Neural crest cell (in vitro differentiated cells): ENCODE measurements around the gene CADM1. TPM values are rescaled to one million over a fixed set of nuclear protein-coding genes. Genes with fewer than 3 reads are reported as not detected.

Experiments used
- DNase-seq: peaks from one replicate; pipeline ENCODE4 v3.0.0; 2021; ENCODE audit warnings: low read depth, mixed read lengths, low spot score
- H3K27ac Mint-ChIP-seq: one replicate; pipeline ENCODE4 v1.8.0; 2021; ENCODE audit warnings: mild to moderate bottlenecking, mixed read lengths; ENCODE audit not compliant: unreplicated experiment
- H3K27me3 Mint-ChIP-seq: 2 replicates; pipeline ENCODE4 v1.8.0; 2021; ENCODE audit warnings: low read depth, mild to moderate bottlenecking, mixed read lengths
- H3K36me3 Mint-ChIP-seq: 2 replicates; pipeline ENCODE4 v1.8.0; 2021; ENCODE audit warnings: low read depth, mild to moderate bottlenecking, mixed read lengths
- H3K4me1 Mint-ChIP-seq: 2 replicates; pipeline ENCODE4 v1.8.0; 2021; ENCODE audit warnings: mixed read lengths
- H3K4me3 Mint-ChIP-seq: one replicate; pipeline ENCODE4 v1.8.0; 2021; ENCODE audit warnings: mild to moderate bottlenecking, mixed read lengths
- H3K9me3 Mint-ChIP-seq: 2 replicates; pipeline ENCODE4 v1.8.0; 2021; ENCODE audit warnings: mixed read lengths
- total RNA-seq: library from RNA; stranded (reverse); gene quantifications from 2 replicates; pipeline ENCODE4 v1.2.1, GENCODE V29; 2021
- TF ChIP-seq, protein P1 (sequence below): fragments of 200-600 bp; sonication (generic); conservative IDR thresholded peaks from 2 replicates; pipeline ENCODE4 v1.5.0; 2021; ENCODE audit warnings: antibody characterized with exemption, mild to moderate bottlenecking

Gene CADM1
- total RNA-seq, 1 donor from 2014 or later, result 112 TPM

DNA sequence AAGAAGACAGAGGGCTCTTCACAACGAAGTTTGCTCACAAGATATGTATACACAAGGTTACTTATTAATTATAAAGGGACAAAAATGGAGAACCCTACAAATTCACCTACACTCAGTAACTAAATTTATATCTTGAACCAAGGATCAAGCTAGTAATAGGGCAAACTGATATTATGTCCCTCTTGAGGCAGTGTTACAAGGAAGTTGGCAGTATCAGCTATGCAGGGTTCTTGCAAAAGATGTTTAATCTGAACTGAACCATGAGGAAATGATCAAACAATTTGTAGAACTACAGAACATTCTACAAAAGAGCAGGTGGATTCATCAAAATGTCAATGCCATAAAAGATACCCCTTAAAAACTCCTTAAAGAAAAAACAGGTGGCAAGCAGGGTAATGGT, 10.7 kb downstream of the CADM1 start:
- no peaks in the 10 kb centered on the region for H3K27me3 Mint-ChIP-seq
- no peak overlapping the region for H3K4me3 Mint-ChIP-seq
- H3K27ac Mint-ChIP-seq, result no peak overlapping the region
- DNase-seq, result no peak
- H3K36me3 Mint-ChIP-seq, result peaks cover 21% of the 10 kb centered on the region
- H3K4me1 Mint-ChIP-seq, result peaks cover 23% of the 10 kb centered on the region
- TF ChIP-seq, protein P1, sequence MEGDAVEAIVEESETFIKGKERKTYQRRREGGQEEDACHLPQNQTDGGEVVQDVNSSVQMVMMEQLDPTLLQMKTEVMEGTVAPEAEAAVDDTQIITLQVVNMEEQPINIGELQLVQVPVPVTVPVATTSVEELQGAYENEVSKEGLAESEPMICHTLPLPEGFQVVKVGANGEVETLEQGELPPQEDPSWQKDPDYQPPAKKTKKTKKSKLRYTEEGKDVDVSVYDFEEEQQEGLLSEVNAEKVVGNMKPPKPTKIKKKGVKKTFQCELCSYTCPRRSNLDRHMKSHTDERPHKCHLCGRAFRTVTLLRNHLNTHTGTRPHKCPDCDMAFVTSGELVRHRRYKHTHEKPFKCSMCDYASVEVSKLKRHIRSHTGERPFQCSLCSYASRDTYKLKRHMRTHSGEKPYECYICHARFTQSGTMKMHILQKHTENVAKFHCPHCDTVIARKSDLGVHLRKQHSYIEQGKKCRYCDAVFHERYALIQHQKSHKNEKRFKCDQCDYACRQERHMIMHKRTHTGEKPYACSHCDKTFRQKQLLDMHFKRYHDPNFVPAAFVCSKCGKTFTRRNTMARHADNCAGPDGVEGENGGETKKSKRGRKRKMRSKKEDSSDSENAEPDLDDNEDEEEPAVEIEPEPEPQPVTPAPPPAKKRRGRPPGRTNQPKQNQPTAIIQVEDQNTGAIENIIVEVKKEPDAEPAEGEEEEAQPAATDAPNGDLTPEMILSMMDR, result no peak
- no peaks in the 10 kb centered on the region for H3K9me3 Mint-ChIP-seq

DNA sequence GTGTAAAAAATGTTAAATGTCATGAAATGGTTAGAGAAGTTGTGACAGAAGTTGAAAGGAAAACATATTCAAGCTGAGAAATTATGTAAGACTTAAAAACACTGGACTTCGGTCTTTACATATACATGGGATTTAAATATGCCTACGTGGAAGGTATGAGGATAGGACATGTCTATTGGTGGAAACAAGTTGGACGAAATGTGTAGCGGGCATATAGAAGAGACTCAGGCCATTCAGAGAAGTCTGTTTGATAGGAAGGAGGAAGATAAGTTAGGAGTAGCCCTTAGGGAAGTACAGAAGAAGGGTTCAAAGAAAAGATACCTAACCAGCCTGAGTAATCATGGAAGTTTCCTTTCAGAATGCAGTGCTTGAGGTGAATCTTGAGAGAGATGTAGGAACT, 14.7 kb downstream of the CADM1 start:
- no peak for DNase-seq
- H3K4me1 Mint-ChIP-seq, result peaks cover 8% of the 10 kb centered on the region
- H3K27ac Mint-ChIP-seq, result no peak overlapping the region
- no peak overlapping the region for H3K4me3 Mint-ChIP-seq
- peaks cover 27% of the 10 kb centered on the region for H3K36me3 Mint-ChIP-seq
- TF ChIP-seq, protein P1, result no peak
- H3K27me3 Mint-ChIP-seq, result no peaks in the 10 kb centered on the region
- H3K9me3 Mint-ChIP-seq, result peaks cover 7% of the 10 kb centered on the region

DNA sequence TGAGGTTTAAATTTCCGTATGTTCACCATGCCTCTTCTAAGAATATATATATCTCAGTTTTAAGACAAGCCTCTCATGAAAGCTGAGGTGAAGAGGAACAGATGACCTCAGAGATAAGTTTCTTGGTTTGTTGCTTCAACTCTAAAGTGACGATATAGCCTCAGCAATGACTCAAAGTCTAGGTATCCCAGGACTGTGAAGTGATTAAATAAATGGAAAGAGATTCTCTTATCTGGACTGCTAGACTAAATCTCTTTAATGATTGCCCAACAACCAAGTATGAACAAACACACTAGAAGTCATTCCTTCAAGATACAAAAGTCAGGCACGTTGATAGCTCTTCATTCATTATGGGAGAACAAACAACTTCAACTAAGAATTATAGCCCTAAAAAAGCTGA, 15.3 kb downstream of the CADM1 start:
- peaks cover 7% of the 10 kb centered on the region for H3K9me3 Mint-ChIP-seq
- TF ChIP-seq, protein P1, result no peak
- H3K4me1 Mint-ChIP-seq, result peaks cover 8% of the 10 kb centered on the region
- no peak overlapping the region for H3K4me3 Mint-ChIP-seq
- H3K27ac Mint-ChIP-seq, result no peak overlapping the region
- H3K27me3 Mint-ChIP-seq, result no peaks in the 10 kb centered on the region
- H3K36me3 Mint-ChIP-seq, result peaks cover 26% of the 10 kb centered on the region
- DNase-seq, result no peak

DNA sequence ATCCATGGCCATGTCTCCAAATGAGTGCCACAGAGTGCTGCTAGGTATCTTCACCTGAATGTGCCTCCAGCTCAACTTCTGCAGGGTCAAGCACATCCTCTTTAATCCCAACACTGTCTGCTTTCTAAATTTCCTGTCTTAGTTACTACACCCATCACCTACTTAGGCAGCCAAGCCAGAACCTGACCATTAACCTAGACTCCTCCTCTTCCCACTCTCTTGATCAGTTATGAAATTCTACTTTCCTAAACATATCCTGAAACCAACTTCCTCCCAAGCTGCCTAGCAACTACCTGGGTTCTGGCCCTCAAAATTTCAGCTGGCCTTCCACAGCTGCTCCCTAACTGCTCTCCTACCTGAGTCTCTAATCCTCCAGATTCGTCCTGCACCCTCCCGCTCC, 22.7 kb downstream of the CADM1 start:
- H3K27me3 Mint-ChIP-seq, result no peaks in the 10 kb centered on the region
- no peak overlapping the region for H3K4me3 Mint-ChIP-seq
- H3K36me3 Mint-ChIP-seq, result peaks cover 20% of the 10 kb centered on the region
- H3K27ac Mint-ChIP-seq, result no peak overlapping the region
- no peak for DNase-seq
- H3K9me3 Mint-ChIP-seq, result peaks cover 10% of the 10 kb centered on the region
- peaks cover 2% of the 10 kb centered on the region for H3K4me1 Mint-ChIP-seq
- TF ChIP-seq, protein P1, result no peak

DNA sequence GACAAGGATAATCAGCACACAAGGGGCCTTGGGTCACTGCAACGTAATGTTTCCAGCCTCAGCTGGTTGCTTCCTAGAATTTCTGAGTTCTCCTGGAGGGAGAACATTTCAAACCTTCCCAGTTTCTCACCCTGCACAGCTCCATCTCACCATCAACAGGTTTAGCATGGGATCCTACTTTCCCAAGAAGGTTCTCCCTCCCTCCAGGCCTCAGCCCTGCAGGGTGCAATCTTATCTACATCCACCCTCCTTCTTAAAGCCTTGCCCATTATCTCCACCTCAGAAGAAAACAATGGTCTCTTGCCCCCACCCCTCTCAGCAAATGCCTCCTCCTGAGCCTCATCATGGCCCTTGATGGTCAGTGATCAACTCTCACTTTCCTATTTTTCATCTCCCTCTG, 23.6 kb downstream of the CADM1 start:
- TF ChIP-seq, protein P1, result no peak
- H3K4me1 Mint-ChIP-seq, result peaks cover 6% of the 10 kb centered on the region
- peaks cover 16% of the 10 kb centered on the region for H3K36me3 Mint-ChIP-seq
- DNase-seq, result no peak
- H3K27me3 Mint-ChIP-seq, result no peaks in the 10 kb centered on the region
- H3K27ac Mint-ChIP-seq, result no peak overlapping the region
- H3K4me3 Mint-ChIP-seq, result no peak overlapping the region
- peaks cover 6% of the 10 kb centered on the region for H3K9me3 Mint-ChIP-seq

DNA sequence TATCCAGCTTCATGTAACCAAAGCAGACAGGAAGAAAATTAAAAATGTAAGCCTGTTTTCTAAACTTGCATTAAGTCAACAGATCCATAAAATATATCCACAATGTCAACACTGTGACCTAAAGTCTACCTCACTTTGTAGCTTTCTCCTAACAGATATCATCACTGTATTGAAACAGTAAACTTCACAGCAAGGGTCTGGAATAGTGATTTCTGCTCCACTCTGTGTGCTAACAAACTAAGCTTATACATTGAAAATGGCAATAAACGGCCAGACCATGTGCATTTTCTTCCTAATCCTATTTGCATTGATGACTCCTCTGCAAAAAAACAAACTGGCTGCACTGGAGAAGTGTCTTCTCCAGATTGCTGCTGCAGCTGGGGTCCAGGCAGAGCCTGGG, 26.8 kb downstream of the CADM1 start:
- H3K4me1 Mint-ChIP-seq, result peaks cover 6% of the 10 kb centered on the region
- H3K36me3 Mint-ChIP-seq, result peaks cover 12% of the 10 kb centered on the region
- H3K27ac Mint-ChIP-seq, result no peak overlapping the region
- DNase-seq, result no peak
- no peak overlapping the region for H3K4me3 Mint-ChIP-seq
- H3K27me3 Mint-ChIP-seq, result no peaks in the 10 kb centered on the region
- H3K9me3 Mint-ChIP-seq, result peaks cover 6% of the 10 kb centered on the region
- TF ChIP-seq, protein P1, result no peak
